GM21786 (cell line): ENCODE results near the gene GTF3A.
"Not testable (repeated sequence)": the region's sequence is repeated elsewhere in the genome, so short reads cannot be mapped to it uniquely, and the experiment has no call there.

Experiments used
- ATAC-seq: cut with Tn5 transposase; IDR thresholded peaks from one replicate; pipeline ENCODE4 v1.9.1; 2021; ENCODE audit not compliant: unreplicated experiment

The GTF3A gene

DNA sequence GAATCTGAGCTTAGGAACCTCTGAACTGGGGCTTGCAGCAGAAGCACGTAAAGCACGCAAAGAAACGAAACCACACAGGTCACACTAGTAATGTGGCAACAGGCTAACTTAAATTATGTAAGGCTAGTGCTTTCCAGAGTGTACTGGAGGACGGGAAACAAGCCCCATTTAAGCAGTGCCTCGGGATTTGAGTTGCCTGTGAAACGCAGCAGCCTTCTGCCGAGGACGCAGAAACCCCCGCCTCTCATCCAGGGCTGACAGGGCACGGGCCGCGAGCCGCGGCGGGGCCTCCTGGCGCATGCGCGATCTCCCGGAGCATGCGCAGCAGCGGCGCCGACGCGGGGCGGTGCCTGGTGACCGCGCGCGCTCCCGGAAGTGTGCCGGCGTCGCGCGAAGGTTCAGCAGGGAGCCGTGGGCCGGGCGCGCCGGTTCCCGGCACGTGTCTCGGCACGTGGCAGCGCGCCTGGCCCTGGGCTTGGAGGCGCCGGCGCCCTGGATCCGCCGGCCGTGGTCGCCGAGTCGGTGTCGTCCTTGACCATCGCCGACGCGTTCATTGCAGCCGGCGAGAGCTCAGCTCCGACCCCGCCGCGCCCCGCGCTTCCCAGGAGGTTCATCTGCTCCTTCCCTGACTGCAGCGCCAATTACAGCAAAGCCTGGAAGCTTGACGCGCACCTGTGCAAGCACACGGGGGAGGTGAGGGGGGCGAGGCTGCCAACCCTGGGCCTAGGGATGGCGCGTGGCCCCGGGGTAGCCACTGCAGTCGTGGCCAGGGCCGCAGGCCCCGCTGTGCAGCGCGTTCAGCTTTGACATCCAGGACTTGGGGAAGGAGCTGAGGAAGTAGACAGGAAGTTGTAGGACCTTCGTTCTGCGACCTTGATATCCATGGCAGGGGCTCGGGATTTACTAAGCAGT is at the start of gene GTF3A:
Gene GTF3A, plus strand, starts transcription at position 374 of the 912 bp plus-strand sequence.
- peak; percentile 53 for ATAC-seq

DNA sequence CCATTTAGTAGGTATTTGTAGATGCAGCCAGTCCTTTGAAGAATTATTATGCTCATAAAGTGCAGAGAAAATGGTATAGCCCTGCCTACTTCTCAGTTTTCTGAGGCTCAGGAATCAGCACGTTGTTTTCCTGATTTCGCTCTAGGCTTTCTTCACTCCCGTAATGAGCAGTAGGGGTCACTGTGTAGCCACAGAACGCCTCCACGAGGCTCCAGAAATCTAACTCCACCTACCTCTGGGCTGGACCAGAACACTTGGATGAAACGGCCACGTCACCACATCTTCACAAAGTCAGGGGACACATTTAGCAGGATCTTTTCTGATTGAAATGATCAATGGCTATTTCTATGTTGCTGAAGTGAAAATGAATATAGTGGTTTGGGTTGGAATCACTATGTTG is 49.8 kb upstream of the GTF3A start:
- no peak for ATAC-seq

DNA sequence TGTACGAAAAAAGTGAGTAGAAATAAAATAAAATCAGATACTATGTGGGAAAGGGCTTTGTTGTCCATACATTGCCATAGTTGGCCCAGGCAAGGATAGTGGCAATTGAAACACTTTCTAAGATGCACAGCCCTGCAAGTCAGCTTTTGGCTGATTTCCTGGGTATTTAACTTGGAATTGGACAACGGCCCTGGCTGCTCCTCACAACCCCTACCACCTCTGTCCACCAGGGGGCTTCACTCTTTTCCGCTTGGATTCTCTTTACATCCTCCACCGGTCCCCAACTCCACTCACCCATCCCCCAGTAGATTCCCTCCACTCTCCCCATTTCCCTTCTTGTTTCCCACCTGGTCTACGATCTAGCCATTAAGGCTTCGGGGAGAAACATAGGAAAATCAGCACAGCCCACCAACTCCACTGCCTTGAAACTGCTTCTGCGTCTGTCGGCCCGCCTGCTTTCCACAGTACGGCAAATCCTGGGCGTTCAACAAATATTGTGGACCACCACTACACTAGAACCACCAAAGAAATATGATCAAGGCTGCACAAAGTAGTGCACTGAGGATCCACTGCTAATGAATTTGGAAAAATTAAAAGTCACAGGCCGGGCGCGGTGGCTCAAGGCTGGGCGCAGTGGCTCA is 48.6 kb upstream of the GTF3A start:
- ATAC-seq = no peak

DNA sequence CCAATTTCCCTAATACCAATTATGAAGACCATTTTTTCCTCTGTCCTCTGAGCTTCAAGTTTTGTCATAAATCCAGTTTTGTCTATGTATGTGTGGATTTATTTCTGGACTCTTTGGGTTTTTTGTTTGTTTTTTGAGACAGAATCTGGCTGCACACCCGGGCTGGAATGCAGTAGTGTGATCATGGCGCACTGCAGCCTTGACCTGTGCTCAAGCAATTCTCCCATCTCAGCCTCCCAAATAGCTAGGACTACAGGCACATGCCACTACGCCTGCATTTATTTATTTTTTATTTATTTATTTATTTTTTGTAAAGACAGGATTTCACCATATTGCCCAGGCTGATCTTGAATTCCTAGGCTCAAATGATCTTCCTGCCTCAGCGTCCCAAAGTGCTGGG is 45.3 kb upstream of the GTF3A start:
- ATAC-seq = no peak

DNA sequence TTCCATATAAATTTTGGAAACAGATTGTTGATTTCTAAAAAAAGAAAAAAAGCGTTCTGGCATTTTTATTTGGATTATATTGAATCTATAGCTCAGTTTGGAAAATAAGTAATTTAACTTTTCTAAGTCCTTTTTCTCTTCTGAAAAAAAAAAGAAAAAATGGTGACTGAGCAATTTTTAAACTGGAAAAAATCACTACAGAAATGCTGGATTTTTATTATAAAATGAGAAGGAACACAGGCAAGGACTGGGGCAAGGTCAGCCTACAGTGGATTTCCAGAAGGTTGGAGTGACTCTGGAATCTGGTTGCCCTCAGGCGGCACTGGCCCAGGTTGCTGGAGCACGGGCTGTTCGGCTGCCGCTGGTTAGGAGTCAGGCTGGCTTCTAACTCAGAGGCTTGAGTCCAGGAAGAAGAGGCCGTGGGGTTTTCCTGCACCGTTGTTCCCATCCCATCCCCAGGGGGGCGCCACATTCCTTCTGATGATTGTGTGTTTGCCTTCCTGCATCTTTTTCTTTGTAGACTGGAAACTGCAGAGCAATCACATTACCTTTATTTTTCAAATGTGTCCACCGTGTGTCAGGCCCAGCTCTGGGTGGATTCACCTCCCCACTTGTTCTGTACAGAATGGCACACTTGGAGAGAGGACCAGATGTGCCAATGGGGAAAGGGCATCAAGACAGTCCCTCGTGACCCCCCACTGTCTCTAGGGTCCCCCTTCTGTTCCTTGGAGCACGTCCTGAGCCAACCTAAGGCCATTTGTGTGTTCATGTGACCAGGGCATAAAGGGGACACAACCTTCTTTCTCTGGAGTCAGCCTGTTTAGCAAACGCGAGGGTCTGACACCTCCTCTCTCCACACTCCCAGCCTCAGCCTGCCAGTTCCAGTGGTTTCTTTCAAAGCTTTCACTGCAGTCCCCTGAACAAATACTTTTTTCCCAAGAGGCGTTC is 44.5 kb upstream of the GTF3A start:
- ATAC-seq = no peak

DNA sequence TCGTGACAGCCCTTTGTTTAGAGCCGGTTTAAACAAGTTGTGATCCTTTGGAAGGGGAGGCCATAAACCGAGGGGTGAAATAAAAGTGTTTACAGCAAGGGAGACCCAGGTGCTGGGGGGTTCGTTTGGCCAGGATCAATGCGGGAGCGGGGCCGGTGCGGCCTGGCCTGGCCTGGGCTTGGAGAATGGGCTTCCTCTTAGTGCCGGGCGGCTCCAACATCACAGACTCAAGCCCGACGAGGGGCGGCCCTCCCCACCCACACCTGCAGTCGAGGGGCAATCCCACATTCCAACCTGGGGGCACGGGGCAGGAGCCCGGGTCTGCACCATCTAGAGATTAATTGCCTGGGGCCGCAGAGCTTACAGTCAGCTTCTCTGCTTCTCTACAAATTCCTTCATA is 42.8 kb upstream of the GTF3A start:
- ATAC-seq = no peak

DNA sequence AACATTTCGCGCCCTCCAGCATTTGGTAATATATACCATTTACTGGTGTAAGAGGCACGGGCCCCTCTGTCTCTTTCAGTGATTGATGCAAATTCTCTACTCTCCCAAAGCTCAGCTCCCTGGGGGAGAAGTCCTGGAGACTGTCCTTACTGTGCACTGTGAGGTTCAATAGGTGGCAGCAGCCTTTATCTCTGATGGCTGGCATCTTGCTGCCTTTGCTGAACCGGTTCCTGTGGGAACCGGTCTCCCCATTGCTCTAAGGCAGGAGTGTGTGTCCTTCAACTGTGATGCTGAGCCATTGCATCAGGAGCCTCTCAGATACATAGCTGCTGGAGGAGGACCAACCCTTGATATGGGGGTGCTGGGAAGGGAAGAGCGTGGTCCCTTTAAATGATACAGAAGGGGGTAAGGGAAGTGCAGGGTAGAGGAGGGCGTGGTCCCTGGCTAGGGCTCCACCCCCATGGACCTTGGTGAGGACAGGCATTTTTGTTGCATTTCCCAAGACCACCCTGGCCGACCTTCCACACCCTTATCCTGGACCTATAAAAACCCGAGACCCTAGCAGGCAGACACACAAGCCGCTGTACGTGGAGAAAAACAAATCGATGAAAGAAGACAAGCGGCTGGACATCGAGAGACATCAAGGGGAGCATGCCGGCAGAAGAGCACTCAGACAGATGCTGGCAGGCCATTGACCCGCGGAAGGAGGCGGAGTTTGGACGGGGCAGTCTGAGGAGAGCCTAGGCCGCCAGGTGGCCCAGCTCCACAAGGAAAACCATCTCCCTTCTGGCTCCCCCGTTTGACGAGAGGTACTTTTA is 41.1 kb upstream of the GTF3A start:
- ATAC-seq = no peak

DNA sequence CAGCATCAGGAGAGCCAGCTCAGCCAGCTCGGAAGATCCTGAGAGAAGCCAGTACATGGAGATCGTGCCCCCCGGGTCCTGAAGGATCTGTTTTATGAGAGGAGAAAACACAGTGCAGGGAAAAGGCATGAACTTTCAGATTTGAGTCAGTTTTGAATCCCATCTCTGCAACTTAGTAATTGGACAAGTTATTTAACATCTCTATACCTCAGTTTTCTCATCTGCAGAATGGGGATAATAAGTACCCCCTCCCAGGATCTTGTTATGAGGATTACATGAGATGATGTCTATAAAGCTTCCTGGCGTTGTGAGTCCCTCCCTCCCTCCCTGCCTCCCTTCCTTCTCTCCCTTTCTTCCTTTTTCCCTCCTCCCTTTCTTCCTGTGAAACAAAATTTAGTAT is 40.1 kb upstream of the GTF3A start:
- ATAC-seq = no peak

DNA sequence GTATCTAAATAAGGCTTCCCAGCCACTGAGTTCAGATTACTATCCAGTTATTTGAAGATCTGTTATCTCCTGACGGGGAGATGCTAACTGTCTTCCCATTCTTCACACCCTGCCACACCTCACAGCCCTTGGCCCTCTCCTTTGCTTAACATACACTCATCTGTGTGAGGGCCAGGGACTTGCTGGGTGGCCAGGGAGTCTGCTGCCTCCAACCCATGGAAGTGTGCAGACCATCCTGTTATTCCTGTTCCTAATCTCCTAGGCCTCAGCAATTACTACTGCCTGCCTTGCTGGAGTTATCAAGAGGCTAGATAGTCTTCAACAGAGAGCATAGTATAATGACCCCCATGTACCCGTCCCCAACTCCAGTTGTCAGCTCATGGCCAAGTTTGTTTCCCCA is 36.2 kb upstream of the GTF3A start:
- ATAC-seq = no peak

DNA sequence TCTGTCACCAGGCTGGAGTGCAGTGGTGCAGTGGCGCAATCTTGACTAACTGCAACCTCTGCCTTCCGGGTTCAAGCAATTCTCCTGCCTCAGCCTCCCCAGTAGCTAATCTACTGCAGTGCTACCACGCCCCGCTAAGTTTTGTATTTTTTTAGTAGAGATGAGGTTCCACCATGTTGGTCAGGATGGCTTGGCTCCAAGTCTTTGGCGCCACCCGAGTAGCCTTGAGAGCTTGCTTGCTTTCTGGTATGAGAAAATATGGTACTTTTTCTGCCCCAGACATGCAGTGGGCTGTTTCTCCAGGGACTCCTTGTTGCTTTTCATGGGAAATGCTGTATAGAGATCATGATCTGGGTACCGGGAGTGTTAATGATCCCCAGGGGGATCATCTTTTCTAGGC is 34.5 kb upstream of the GTF3A start:
- no peak for ATAC-seq

DNA sequence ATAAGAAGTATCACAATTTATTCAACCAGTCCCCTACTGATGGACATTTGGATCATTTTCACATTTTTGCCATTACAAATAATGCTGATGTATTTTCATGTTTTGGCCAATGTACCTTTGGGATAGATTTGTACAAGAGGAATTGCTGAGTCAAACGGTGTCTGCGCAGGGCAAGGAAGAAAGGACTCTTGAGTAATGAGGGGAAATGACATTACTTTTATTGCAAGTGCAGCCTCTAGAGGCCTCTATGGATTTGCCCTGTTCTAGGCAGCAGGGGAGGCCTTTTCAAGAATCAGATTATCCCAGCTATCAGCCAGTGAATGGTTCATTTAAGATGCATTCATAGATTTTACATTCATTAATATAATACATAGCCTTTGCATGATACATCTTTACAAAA is 32.9 kb upstream of the GTF3A start:
- no peak for ATAC-seq

DNA sequence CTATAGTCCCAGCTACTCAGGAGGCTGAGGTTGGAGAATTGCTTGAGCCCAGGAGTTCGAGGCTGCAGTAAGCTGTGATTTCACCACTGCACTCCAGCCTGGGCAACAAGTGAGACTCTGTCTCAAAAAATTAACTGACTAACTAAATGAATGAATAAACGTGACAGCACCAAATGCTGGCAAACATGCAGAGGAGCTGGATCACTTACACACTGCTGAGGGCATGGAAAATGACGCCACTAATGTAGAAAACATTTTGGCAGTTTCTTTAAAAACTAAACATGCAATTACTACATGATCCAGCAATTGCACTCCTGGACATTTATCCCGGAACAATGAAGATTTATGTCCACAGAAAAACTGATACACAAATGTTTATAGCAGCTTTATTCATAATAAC is 31.3 kb upstream of the GTF3A start:
- ATAC-seq = no peak

DNA sequence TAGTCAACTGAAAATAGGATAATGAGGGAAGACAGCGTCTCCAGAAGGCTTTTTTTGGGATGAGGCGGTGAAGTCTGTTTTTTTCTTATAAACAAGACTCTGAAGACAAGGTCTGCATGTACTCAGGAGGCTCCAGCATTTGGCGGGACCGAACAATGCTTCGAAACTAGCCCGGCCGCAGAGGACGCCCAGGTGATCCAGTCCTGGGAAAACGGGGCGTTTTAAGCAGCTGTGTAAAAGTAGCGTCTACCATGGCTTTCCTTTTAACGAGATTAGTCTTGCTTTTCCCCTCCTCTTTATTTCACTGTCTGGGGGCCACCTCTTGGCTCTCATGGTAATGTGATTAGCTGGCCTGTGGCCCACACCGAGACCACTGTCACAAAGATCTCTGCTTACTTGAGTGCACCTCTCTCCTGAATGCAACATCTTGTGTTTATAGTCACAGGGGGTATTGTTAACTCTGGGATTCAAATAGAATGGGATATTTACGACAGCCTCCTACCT is 29.4 kb upstream of the GTF3A start:
- ATAC-seq = no peak

DNA sequence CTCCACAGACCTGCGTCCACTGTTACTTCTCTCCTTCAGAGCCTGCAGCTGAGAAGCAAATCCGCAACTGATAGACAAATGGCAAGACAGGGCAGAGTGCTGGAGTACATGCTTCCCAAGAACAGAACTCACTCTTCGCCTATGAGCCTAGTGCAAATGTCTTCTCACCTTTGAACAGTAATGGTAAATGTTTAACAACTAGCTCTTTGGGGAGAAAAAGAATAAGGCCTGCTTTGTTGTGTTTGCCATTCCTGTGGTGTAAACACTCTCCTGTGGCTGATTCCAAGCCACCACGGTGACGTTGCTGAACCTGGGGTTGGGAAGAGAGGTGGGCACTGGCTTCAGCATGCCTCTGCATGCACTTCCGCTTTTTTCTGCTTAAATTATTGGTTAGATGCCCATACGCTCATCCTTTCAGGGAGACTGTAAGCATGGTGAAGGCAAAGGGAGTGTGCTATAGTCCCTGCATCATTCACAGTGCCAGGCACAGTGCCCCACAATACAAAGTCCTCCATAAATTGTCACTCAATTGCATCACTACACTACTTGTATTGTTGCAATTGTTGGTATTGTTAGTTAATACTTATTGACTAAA is 28.1 kb upstream of the GTF3A start:
- ATAC-seq = no peak

DNA sequence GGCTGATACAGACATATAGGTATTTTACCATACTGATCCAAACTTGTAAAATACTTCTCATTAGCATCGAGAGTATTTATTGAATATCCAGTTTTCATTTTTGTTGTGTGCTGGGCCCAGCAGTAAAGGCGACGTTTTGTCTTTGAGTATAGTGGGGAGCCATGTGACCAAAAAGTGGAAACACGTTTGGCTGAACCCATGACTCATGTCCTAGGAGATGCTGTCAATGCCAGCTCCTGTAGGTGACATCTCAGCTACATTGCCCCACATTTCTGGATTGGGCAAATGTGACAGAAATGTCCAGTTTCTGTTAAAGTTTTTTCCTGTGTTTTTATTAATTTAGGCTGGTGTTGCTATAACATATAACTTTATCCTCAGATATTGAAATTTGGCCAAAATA is 26.1 kb upstream of the GTF3A start:
- ATAC-seq = no peak

DNA sequence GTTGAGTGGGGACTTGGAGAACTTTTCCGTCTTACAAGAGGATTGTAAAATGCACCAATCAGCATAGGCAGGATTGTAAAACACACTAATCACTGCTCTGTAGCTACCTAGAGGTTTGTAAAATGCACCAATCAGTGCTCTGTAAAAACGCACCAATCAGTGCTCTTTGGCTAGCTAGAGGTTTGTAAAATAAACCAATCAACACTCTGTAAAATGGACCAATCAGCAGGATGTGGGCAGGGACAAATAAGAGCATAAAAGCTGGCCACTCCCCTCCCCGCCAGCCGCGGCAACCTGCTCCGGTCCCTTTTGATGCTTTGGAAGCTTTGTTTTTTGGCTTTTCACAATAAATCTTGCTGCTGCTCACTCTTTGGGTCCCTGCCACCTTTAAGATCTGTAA is 24.0 kb upstream of the GTF3A start:
- not testable (repeated sequence) for ATAC-seq

DNA sequence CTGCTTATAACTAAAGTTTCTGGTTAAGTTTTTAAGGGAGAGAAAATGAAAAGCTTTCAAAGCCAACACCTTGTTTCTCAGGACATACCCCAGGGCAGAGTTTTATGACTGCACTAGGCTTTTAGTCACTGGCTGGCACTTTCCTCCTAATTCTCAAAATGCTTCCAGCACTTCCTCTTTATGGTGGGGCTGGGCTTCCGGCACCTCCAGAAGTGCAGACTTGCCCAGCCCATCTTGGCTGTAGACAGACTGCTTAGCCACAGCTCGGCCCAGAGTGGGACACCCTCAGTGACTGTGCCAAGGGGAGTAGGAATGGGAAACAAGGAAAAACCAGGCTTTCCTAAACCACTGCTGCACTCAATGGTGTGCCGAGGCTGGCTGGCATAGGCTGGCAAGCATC is 23.2 kb upstream of the GTF3A start:
- no peak for ATAC-seq

DNA sequence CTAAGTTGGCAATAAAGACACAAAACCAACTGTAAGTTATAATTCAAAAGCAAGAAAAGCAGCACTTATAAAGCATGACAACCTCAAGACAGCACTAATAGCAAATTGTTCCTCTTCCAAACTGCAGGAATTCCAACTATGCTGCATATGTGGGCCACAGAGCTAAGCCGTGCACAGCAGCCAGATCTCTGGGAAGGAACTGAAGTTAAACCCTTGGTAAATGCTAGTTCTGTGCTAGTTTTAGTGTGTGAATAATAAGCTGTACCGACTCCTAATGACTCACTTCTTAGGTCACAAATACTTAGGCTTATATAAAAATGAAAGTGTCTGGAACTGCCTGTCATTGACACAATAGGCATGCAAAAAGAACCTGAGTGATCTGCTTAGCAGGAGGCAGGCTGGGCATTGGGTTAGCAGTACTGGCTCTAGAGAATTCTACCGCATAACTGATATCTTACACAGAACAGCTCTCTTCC is 21.2 kb upstream of the GTF3A start:
- ATAC-seq = no peak

DNA sequence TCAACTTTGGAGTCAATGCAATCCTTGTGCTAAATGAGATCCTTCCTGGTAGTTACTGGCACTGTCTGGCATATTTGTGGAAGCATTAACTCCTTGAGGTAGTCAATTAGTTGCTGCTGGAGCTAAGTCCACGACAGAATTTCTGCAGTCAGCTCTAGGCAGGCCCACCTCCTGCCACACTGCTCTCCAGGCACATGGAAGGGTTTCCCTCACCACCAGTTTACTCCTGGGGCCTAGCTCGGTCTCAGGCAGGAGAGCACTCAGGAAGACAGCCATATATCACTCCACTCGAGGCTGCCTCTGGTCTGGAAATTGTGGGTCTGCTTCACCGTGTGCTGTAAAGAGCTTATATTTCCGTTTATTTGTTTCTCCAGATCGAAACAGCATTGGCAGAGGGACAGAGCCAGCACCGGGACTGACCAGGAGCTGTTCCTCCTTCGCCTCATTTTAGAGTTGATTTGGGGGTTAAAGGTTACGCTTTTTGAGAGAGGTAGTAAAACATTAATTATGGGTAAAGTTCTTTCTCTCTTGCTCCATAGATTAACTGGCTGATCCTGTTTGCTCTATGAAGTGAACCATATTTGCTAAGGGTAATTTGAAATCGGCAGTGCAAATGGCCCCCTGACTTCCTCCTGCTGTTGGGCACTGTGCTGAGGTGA is 20.6 kb upstream of the GTF3A start:
- ATAC-seq = no peak
